Measurements from ENCODE around the gene FBXL16.

The FBXL16 gene

DNA sequence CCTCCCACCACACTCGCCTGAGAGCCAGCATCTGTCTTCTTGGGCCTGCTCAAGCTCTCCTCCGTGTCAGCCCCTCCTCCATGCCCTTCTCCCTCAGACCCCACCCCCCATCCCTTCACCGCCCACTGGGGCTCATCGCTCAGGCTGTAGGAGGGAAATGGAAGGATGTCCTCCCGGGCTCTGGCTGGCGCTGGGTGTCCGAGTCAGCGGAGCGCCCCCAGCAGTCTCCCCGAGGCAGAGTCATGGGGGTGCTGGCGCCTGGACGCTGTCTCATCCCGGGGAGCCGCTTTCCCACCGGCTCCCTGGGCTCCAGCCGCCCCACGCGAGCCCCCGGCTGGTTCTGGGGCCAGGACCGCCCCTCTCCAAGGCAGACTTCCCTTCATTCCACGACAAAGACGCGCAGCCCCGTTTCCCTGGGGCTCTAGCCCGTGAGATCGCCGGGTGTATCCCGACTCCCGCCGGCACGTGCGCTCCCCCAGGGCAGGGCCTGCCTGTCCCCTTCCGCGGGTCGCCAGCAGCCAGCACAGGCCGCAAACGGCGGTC lies 14.9 kb upstream of the FBXL16 start:
- peak in 1 of 2 experiments; percentile 61 for DNase-seq (ENCODE audit: low read depth in 1 of 2, low spot score in 1 of 2)
- Histone ChIP-seq H3K27ac (replicated peaks) (peak overlapping the region; percentile 84), H3K4me3 (replicated peaks; ENCODE audit: insufficient read depth, low read length) (peak overlapping the region; percentile 52), H3K27me3 (ENCODE audit: insufficient read depth, poor library complexity, severe bottlenecking) (peaks cover 5% of the 10 kb centered on the region)
- TF ChIP-seq, protein P1, sequence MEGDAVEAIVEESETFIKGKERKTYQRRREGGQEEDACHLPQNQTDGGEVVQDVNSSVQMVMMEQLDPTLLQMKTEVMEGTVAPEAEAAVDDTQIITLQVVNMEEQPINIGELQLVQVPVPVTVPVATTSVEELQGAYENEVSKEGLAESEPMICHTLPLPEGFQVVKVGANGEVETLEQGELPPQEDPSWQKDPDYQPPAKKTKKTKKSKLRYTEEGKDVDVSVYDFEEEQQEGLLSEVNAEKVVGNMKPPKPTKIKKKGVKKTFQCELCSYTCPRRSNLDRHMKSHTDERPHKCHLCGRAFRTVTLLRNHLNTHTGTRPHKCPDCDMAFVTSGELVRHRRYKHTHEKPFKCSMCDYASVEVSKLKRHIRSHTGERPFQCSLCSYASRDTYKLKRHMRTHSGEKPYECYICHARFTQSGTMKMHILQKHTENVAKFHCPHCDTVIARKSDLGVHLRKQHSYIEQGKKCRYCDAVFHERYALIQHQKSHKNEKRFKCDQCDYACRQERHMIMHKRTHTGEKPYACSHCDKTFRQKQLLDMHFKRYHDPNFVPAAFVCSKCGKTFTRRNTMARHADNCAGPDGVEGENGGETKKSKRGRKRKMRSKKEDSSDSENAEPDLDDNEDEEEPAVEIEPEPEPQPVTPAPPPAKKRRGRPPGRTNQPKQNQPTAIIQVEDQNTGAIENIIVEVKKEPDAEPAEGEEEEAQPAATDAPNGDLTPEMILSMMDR (IDR thresholded peaks at IDR 0.05; ENCODE audit: insufficient read depth, low read length) = peak; percentile 29
- TF ChIP-seq GABPA (IDR thresholded peaks at IDR 0.05; ENCODE audit: low read depth) (no peak), POLR2AphosphoS5 (IDR thresholded peaks at IDR 0.05; ENCODE audit: low read depth) (no peak)

DNA sequence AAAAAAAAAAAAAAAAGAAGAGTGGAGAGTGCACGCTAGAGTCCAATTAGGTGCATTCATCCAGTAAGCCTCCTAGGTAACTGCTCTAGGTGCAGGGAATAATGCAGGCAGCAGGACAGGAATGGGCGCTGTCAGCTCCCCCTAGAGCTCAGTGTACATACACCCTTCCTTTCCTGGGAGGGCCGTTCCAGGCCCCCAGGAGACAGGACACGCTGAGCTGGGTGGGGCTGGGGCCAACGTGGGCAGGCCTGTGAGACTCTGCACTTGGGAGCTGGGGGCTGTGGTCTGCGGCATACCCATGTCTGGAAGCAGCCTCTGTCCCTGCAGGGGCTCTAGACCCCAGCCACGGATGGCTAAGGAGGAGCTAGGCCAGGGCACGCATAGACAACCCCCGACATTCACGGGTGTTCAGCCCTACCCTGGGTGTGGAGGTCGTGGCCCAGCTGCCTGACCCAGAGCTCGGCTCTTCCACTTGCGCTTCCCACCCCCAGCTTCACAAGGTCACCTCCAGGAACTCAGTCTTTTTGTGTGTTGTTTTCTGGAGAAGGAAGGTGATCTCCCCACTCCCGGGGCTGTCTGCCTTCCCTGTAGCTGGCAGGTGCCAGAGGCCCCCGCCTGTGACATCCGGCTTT lies 14.3 kb upstream of the FBXL16 start:
- H3K27me3 ChIP-seq (ENCODE audit: insufficient read depth, poor library complexity, severe bottlenecking) = peaks cover 5% of the 10 kb centered on the region
- DNase-seq (ENCODE audit: low read depth in 1 of 2, low spot score in 1 of 2) = peak in 1 of 2 experiments; percentile 21
- peak overlapping the region; percentile 84 for H3K27ac ChIP-seq (replicated peaks)
- no peak for TF ChIP-seq GABPA (IDR thresholded peaks at IDR 0.05; ENCODE audit: low read depth)
- TF ChIP-seq POLR2AphosphoS5 (IDR thresholded peaks at IDR 0.05; ENCODE audit: low read depth) = no peak
- TF ChIP-seq, protein P1 (IDR thresholded peaks at IDR 0.05; ENCODE audit: insufficient read depth, low read length) = no peak
- no peak for TF ChIP-seq SPI1 (IDR thresholded peaks at IDR 0.05; ENCODE audit: borderline replicate concordance, low read depth)
- TF ChIP-seq, protein P2, sequence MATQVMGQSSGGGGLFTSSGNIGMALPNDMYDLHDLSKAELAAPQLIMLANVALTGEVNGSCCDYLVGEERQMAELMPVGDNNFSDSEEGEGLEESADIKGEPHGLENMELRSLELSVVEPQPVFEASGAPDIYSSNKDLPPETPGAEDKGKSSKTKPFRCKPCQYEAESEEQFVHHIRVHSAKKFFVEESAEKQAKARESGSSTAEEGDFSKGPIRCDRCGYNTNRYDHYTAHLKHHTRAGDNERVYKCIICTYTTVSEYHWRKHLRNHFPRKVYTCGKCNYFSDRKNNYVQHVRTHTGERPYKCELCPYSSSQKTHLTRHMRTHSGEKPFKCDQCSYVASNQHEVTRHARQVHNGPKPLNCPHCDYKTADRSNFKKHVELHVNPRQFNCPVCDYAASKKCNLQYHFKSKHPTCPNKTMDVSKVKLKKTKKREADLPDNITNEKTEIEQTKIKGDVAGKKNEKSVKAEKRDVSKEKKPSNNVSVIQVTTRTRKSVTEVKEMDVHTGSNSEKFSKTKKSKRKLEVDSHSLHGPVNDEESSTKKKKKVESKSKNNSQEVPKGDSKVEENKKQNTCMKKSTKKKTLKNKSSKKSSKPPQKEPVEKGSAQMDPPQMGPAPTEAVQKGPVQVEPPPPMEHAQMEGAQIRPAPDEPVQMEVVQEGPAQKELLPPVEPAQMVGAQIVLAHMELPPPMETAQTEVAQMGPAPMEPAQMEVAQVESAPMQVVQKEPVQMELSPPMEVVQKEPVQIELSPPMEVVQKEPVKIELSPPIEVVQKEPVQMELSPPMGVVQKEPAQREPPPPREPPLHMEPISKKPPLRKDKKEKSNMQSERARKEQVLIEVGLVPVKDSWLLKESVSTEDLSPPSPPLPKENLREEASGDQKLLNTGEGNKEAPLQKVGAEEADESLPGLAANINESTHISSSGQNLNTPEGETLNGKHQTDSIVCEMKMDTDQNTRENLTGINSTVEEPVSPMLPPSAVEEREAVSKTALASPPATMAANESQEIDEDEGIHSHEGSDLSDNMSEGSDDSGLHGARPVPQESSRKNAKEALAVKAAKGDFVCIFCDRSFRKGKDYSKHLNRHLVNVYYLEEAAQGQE (IDR thresholded peaks at IDR 0.05; ENCODE audit: insufficient replicate concordance, low read depth) = no peak
- H3K4me3 ChIP-seq (replicated peaks; ENCODE audit: insufficient read depth, low read length) = peak overlapping the region; percentile 52

DNA sequence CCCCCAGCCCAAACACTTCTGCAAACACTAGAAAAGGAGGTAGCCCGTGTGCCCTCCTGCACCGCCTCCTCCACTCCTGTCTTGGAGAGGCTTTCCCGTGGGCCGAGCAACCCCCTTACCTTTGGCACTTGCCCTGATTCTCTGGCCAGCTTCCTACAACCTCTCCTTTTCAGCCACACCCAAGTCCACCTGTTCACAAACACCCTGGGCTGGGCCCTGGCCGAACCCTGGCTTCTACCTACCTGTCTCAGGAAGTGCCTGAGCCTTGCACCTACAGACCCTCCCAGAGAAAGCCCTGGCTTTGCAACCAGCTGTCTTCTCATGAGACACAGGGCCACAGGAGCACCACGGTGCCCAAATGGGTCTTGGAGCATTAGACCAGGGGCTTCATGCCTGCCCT lies 13.3 kb upstream of the FBXL16 start:
- Histone ChIP-seq H3K27me3 (ENCODE audit: insufficient read depth, poor library complexity, severe bottlenecking) (peaks cover 7% of the 10 kb centered on the region), H3K4me3 (replicated peaks; ENCODE audit: insufficient read depth, low read length) (no peak overlapping the region), H3K27ac (replicated peaks) (no peak overlapping the region)
- no peak for DNase-seq (ENCODE audit: low read depth in 1 of 2, low spot score in 1 of 2)
- TF ChIP-seq, protein P1 (IDR thresholded peaks at IDR 0.05; ENCODE audit: insufficient read depth, low read length) = no peak
- TF ChIP-seq POLR2AphosphoS5 (IDR thresholded peaks at IDR 0.05; ENCODE audit: low read depth) (no peak), GABPA (IDR thresholded peaks at IDR 0.05; ENCODE audit: low read depth) (no peak), SPI1 (IDR thresholded peaks at IDR 0.05; ENCODE audit: borderline replicate concordance, low read depth) (no peak)
- TF ChIP-seq, protein P2 (IDR thresholded peaks at IDR 0.05; ENCODE audit: insufficient replicate concordance, low read depth) = no peak

Measured in HL-60 (cell line).